Measurements from ENCODE around the gene MAGI1.

DNA sequence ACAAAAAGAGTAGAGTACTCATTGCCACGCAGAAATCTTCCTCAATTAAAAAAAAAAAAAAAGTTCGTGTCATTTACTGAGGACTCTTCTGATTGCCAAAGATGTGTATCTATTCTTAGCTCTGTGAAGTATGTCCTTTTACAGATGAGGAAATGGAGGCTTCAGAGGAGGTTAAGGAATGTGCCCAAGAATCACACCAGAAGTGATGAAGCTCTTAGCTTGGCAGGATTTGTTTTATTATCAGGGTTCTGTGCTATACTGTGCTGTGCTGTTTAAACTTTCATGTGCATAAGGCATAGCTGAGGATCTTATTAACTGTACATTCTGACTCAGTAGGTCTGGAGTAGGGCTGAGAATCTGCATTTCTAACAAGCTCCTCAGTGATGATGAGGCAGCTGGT lies 685.8 kb downstream of the MAGI1 start:
- TF ChIP-seq, protein P1, sequence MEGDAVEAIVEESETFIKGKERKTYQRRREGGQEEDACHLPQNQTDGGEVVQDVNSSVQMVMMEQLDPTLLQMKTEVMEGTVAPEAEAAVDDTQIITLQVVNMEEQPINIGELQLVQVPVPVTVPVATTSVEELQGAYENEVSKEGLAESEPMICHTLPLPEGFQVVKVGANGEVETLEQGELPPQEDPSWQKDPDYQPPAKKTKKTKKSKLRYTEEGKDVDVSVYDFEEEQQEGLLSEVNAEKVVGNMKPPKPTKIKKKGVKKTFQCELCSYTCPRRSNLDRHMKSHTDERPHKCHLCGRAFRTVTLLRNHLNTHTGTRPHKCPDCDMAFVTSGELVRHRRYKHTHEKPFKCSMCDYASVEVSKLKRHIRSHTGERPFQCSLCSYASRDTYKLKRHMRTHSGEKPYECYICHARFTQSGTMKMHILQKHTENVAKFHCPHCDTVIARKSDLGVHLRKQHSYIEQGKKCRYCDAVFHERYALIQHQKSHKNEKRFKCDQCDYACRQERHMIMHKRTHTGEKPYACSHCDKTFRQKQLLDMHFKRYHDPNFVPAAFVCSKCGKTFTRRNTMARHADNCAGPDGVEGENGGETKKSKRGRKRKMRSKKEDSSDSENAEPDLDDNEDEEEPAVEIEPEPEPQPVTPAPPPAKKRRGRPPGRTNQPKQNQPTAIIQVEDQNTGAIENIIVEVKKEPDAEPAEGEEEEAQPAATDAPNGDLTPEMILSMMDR (conservative IDR thresholded peaks at IDR 0.05), result no peak
- no peak for TF ChIP-seq ZFX (IDR thresholded peaks at IDR 0.05)

Measured in C4-2B (cell line).